Smooth muscle cell (in vitro differentiated cells): ENCODE results near the gene NUDT4. TPM values are rescaled to one million over a fixed set of nuclear protein-coding genes. Genes with fewer than 3 reads are reported as not detected.

Experiments used
- DNase-seq: peaks from one replicate; lab custom pipeline; 2025; ENCODE audit not compliant: unreplicated experiment; lab: John Stamatoyannopoulos, UW
- H2AFZ ChIP-seq: fragments of 200-600 bp; sonication (generic); 2 replicates; pipeline ENCODE4 v1.6.0; 2016; ENCODE audit warnings: antibody characterized with exemption, low read depth, mild to moderate bottlenecking
- H3F3A ChIP-seq: fragments of 200-600 bp; sonication (generic); 2 replicates; pipeline ENCODE4 v1.6.0; 2017; ENCODE audit warnings: antibody characterized with exemption, low read depth
- H3K27ac ChIP-seq: fragments of 200-600 bp; sonication (generic); 2 replicates; pipeline ENCODE4 v1.5.1; 2016; ENCODE audit warnings: low read depth, mild to moderate bottlenecking
- H3K27me3 ChIP-seq: fragments of 200-600 bp; sonication (generic); 2 replicates; pipeline ENCODE4 v1.6.1; 2016; ENCODE audit warnings: low read depth, mild to moderate bottlenecking
- H3K36me3 ChIP-seq: fragments of 200-600 bp; sonication (generic); 2 replicates; pipeline ENCODE4 v1.5.1; 2016; ENCODE audit warnings: low read depth
- H3K4me1 ChIP-seq: fragments of 200-600 bp; sonication (generic); 2 replicates; pipeline ENCODE4 v1.5.1; 2016; ENCODE audit warnings: low read depth
- H3K4me2 ChIP-seq: fragments of 200-600 bp; sonication (generic); 2 replicates; pipeline ENCODE4 v1.6.0; 2016; ENCODE audit warnings: mild to moderate bottlenecking
- H3K4me3 ChIP-seq: fragments of 200-600 bp; sonication (generic); 2 replicates; pipeline ENCODE4 v1.5.1; 2016; ENCODE audit warnings: mild to moderate bottlenecking
- H3K79me2 ChIP-seq: fragments of 200-600 bp; sonication (generic); 2 replicates; pipeline ENCODE4 v1.6.0; 2016; ENCODE audit warnings: low read depth, mild to moderate bottlenecking
- H3K9ac ChIP-seq: fragments of 200-600 bp; sonication (generic); 2 replicates; pipeline ENCODE4 v1.6.0; 2016; ENCODE audit warnings: low read depth
- H3K9me3 ChIP-seq: fragments of 200-600 bp; sonication (generic); replicated peaks from 2 replicates; pipeline ENCODE4 v1.5.1; 2016; ENCODE audit warnings: low read depth
- H4K20me1 ChIP-seq: fragments of 200-600 bp; sonication (generic); 2 replicates; pipeline ENCODE4 v1.6.0; 2016; ENCODE audit warnings: low read depth
- WGBS: methylation state at CpG from one replicate; pipeline ENCODE4 v1.1.7; 2016; ENCODE audit warnings: low lambda C conversion rate; 5-methylcytosine and 5-hydroxymethylcytosine counted together
- polyA plus RNA-seq: library from polyadenylated mRNA; unstranded; fragments of >200 nt; fragmentation: Nextera tagmentation; extraction: Ambion mirVana; gene quantifications from 2 replicates; pipeline ENCODE4 v1.2.1, GENCODE V29; 2016
- total RNA-seq: library from RNA; depleted of rRNA; stranded (reverse); fragments of >200 nt; gene quantifications from 2 replicates; pipeline ENCODE4 v1.2.3, GENCODE V29; 2014
- TF ChIP-seq, protein P1 (sequence below): fragments of 200-600 bp; sonication (generic); IDR thresholded peaks from 2 replicates; pipeline ENCODE4 v1.5.1; 2017; ENCODE audit warnings: borderline replicate concordance, mild to moderate bottlenecking, antibody characterized with exemption; ENCODE audit not compliant: insufficient read depth, poor library complexity, severe bottlenecking

The NUDT4 gene
- total and polyA plus RNA-seq, 2 experiments from 2014 or later = 53.9 to 83.2 TPM

- no peaks in the 10 kb centered on the region for H3K27me3 ChIP-seq
- H4K20me1 ChIP-seq = no peaks in the 10 kb centered on the region
- TF ChIP-seq, protein P1, sequence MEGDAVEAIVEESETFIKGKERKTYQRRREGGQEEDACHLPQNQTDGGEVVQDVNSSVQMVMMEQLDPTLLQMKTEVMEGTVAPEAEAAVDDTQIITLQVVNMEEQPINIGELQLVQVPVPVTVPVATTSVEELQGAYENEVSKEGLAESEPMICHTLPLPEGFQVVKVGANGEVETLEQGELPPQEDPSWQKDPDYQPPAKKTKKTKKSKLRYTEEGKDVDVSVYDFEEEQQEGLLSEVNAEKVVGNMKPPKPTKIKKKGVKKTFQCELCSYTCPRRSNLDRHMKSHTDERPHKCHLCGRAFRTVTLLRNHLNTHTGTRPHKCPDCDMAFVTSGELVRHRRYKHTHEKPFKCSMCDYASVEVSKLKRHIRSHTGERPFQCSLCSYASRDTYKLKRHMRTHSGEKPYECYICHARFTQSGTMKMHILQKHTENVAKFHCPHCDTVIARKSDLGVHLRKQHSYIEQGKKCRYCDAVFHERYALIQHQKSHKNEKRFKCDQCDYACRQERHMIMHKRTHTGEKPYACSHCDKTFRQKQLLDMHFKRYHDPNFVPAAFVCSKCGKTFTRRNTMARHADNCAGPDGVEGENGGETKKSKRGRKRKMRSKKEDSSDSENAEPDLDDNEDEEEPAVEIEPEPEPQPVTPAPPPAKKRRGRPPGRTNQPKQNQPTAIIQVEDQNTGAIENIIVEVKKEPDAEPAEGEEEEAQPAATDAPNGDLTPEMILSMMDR = no peak
- no peaks in the 10 kb centered on the region for H3K36me3 ChIP-seq
- no peak for DNase-seq
- no peak overlapping the region for H3K27ac ChIP-seq
- H3K9me3 ChIP-seq = no peaks in the 10 kb centered on the region
- H3K9ac ChIP-seq = no peak overlapping the region
- H3F3A ChIP-seq = no peaks in the 10 kb centered on the region
- H3K4me3 ChIP-seq = no peak overlapping the region
- no peaks in the 10 kb centered on the region for H3K4me1 ChIP-seq
- H3K4me2 ChIP-seq = no peak overlapping the region
- H2AFZ ChIP-seq = no peak overlapping the region
- 91% methylated on average over 1 of the region's 1 CpG for WGBS
- no peaks in the 10 kb centered on the region for H3K79me2 ChIP-seq
These were observed 26.0 kb upstream of the NUDT4 start for GRCh38 chr12:93351726-93352125.

GRCh38 chr12:93352321-93352720, 25.4 kb upstream of the NUDT4 start:
- Histone ChIP-seq H3K9me3 (no peaks in the 10 kb centered on the region), H3K9ac (no peak overlapping the region), H2AFZ (no peak overlapping the region), H3K79me2 (no peaks in the 10 kb centered on the region), H3F3A (no peaks in the 10 kb centered on the region), H3K4me3 (no peak overlapping the region), H3K27me3 (no peaks in the 10 kb centered on the region), H3K36me3 (no peaks in the 10 kb centered on the region), H3K4me2 (no peak overlapping the region), H3K27ac (no peak overlapping the region), H4K20me1 (no peaks in the 10 kb centered on the region), H3K4me1 (no peaks in the 10 kb centered on the region)
- no peak for DNase-seq
- TF ChIP-seq, protein P1 = no peak
- whole genome bisulfite sequencing = 76% methylated on average over 8 of the region's 8 CpGs

GRCh38 chr12:93356214-93356613, 21.5 kb upstream of the NUDT4 start:
- 87% methylated on average over 8 of the region's 8 CpGs for WGBS

DNA sequence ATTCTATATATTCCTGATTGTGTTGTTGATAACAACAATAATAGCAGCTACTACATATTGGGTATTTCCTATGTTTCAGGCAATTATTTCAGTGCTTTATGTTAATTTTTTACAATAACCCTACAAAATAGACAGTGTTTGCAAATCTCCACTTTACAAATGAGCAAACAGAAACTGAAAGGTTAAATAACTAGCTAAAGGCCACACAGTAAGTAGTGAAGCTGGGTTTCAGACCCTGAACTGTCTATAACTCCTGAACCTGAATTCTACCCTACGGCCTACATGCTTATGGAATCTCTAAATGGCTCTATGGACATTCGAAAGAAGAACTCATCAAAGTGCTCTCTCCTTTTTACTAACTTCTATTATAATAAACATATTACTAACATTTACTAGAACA, 19.7 kb upstream of the NUDT4 start:
- TF ChIP-seq, protein P1 = no peak
- no peak overlapping the region for H2AFZ ChIP-seq
- DNase-seq = no peak
- H3F3A ChIP-seq = no peaks in the 10 kb centered on the region
- H3K4me1 ChIP-seq = no peaks in the 10 kb centered on the region
- no peak overlapping the region for H3K27ac ChIP-seq
- no peaks in the 10 kb centered on the region for H3K36me3 ChIP-seq
- H3K4me2 ChIP-seq = no peak overlapping the region
- H3K9ac ChIP-seq = no peak overlapping the region
- H4K20me1 ChIP-seq = no peaks in the 10 kb centered on the region
- no peaks in the 10 kb centered on the region for H3K27me3 ChIP-seq
- H3K79me2 ChIP-seq = no peaks in the 10 kb centered on the region
- WGBS = 95% methylated on average over 2 of the region's 2 CpGs
- no peak overlapping the region for H3K4me3 ChIP-seq
- no peaks in the 10 kb centered on the region for H3K9me3 ChIP-seq

More at GRCh38 chr12:93356214-93356613, 21.5 kb upstream of the NUDT4 start:
- Histone ChIP-seq H2AFZ (no peak overlapping the region), H3K9me3 (no peaks in the 10 kb centered on the region), H3F3A (no peaks in the 10 kb centered on the region), H3K9ac (no peak overlapping the region), H3K4me2 (no peak overlapping the region), H3K27me3 (no peaks in the 10 kb centered on the region), H3K4me3 (no peak overlapping the region), H3K79me2 (no peaks in the 10 kb centered on the region), H3K36me3 (no peaks in the 10 kb centered on the region), H3K4me1 (no peaks in the 10 kb centered on the region), H3K27ac (no peak overlapping the region), H4K20me1 (no peaks in the 10 kb centered on the region)
- DNase-seq = no peak
- TF ChIP-seq, protein P1 = no peak
